B cell (primary cell): ENCODE results near the gene ECE2. TPM values are rescaled to one million over a fixed set of nuclear protein-coding genes. Genes with fewer than 3 reads are reported as not detected.
A peak's percentile ranks its signal among the peaks of the same experiment; 100 is the strongest.

ENCODE experiments used
- ATAC-seq: fragments of 200-7000 bp; cut with Tn5 transposase; one replicate; pipeline ENCODE4 v1.10.0; 2021; ENCODE audit warnings: low read depth, mild to moderate bottlenecking, moderate number of reproducible peaks, moderate library complexity
- CTCF ChIA-PET: fragments of 350-600 bp; sonication (Branson Sonifier 250); formaldehyde crosslinking; loops from one replicate; lab custom pipeline; 2021; ENCODE audit warnings: antibody characterized with exemption, inconsistent platforms; lab: Charles Lee
- POLR2A ChIA-PET: fragments of 350-600 bp; sonication (Branson Sonifier 250); formaldehyde crosslinking; loops from one replicate; lab custom pipeline; 2021; ENCODE audit warnings: antibody characterized with exemption; lab: Charles Lee
- DNase-seq: peaks from one replicate; pipeline ENCODE4 v3.0.0; 2013
- H2AFZ ChIP-seq: 2 replicates; pipeline ENCODE4 v1.6.1; 2012; ENCODE audit warnings: mild to moderate bottlenecking, low read depth, low read length; ENCODE audit not compliant: insufficient read depth, poor library complexity, severe bottlenecking
- H3K27ac ChIP-seq, 2 donors: 1 replicate in 1 of 2; 2 replicates in 1 of 2; pipeline ENCODE4 v1.5.1; 2012 to 2013; ENCODE audit warnings: low read length in 2 of 2, mild to moderate bottlenecking in 2 of 2, moderate library complexity in 1 of 2
- H3K27me3 ChIP-seq, 4 experiments: fragments of 200-600 bp in 1 of 4; sonication (generic) in 1 of 4; replicated peaks in 1 of 4; 1 replicate in 2 of 4; 2 replicates in 2 of 4; pipeline versions ENCODE4 v1.6.1 to v1.7.0; 2013 to 2016; ENCODE audit warnings: low read length in 3 of 4, mild to moderate bottlenecking in 2 of 4, mixed read lengths in 1 of 4, moderate library complexity in 1 of 4; ENCODE audit not compliant: insufficient read depth in 4 of 4, control insufficient read depth in 3 of 4; ENCODE audit errors: control extremely low read depth in 1 of 4
- H3K36me3 ChIP-seq, 2 experiments: replicated peaks in 1 of 2; 1 replicate in 1 of 2; 2 replicates in 1 of 2; pipeline versions ENCODE4 v1.6.1 to v1.7.1; 2013; ENCODE audit warnings: low read length in 1 of 2; ENCODE audit not compliant: insufficient read depth in 2 of 2, control insufficient read depth in 1 of 2; ENCODE audit errors: control extremely low read depth in 1 of 2, extremely low read depth in 1 of 2
- H3K4me1 ChIP-seq, 2 donors: fragments of 200-600 bp in 1 of 2; sonication (generic) in 1 of 2; 1 replicate in 1 of 2; 2 replicates in 1 of 2; pipeline versions ENCODE4 v1.5.1 to v1.6.1; 2013 to 2017; ENCODE audit warnings: low read length in 2 of 2; ENCODE audit not compliant: control insufficient read depth in 2 of 2, insufficient read depth in 2 of 2
- H3K4me2 ChIP-seq: replicated peaks from 2 replicates; pipeline ENCODE3; 2012; ENCODE audit warnings: mild to moderate bottlenecking, low read depth, low read length; ENCODE audit not compliant: poor library complexity, severe bottlenecking
- H3K4me3 ChIP-seq, 5 experiments: fragments of 200-600 bp in 1 of 5; sonication (generic) in 1 of 5; 1 replicate in 3 of 5; 2 replicates in 2 of 5; pipeline versions ENCODE4 v1.5.1 to v1.7.0; 2011 to 2016; ENCODE audit warnings: low read length in 4 of 5, mild to moderate bottlenecking in 4 of 5, low read depth in 2 of 5, control low read depth in 1 of 5, moderate library complexity in 1 of 5; ENCODE audit not compliant: insufficient read depth in 1 of 5; ENCODE audit errors: control extremely low read depth in 1 of 5, extremely low read depth in 1 of 5
- H3K79me2 ChIP-seq: fragments of 200-600 bp; sonication (generic); one replicate; pipeline ENCODE4 v1.6.0; 2016; ENCODE audit warnings: low read length; ENCODE audit not compliant: control insufficient read depth, insufficient read depth
- H3K9ac ChIP-seq: fragments of 200-600 bp; sonication (generic); 2 replicates; pipeline ENCODE4 v1.6.1; 2017; ENCODE audit warnings: mild to moderate bottlenecking, low read length, moderate library complexity
- H3K9me3 ChIP-seq, 3 donors: one replicate each; pipeline versions ENCODE4 v1.6.1 to v1.7.1; 2013; ENCODE audit warnings: low read length in 2 of 3; ENCODE audit not compliant: control insufficient read depth in 2 of 3, insufficient read depth in 1 of 3; ENCODE audit errors: control extremely low read depth in 1 of 3
- H4K20me1 ChIP-seq: 2 replicates; pipeline ENCODE4 v1.6.0; 2012; ENCODE audit warnings: mild to moderate bottlenecking, low read length; ENCODE audit not compliant: insufficient read depth, control insufficient read depth, poor library complexity, severe bottlenecking
- H3K27ac Mint-ChIP-seq: one replicate; pipeline ENCODE4 v1.8.0; 2021; ENCODE audit warnings: mixed read lengths
- H3K27me3 Mint-ChIP-seq: one replicate; pipeline ENCODE4 v1.8.0; 2021; ENCODE audit warnings: mixed read lengths
- H3K4me1 Mint-ChIP-seq: one replicate; pipeline ENCODE4 v1.8.0; 2021; ENCODE audit warnings: mixed read lengths
- H3K4me3 Mint-ChIP-seq: one replicate; pipeline ENCODE4 v1.8.0; 2021; ENCODE audit warnings: mixed read lengths
- H3K9me3 Mint-ChIP-seq: one replicate; pipeline ENCODE4 v1.8.0; 2022; ENCODE audit warnings: mixed read lengths; ENCODE audit not compliant: insufficient read depth
- EZH2 ChIP-seq: IDR thresholded peaks from 2 replicates; pipeline ENCODE4 v1.6.1; 2012; ENCODE audit warnings: borderline replicate concordance, low read depth, mild to moderate bottlenecking, moderate library complexity, low read length; ENCODE audit not compliant: insufficient read depth, poor library complexity, severe bottlenecking
- WGBS: methylation state at CpG from one replicate; pipeline ENCODE4 v1.1.5; 2013; ENCODE audit warnings: missing lambda C conversion rate; ENCODE audit not compliant: insufficient coverage; 5-methylcytosine and 5-hydroxymethylcytosine counted together
- intact Hi-C: fragments of 100-400 bp; cut with micrococcal nuclease; formaldehyde crosslinking; loops from one replicate; pipeline ENCODE4 v1.10.0; 2022
- polyA plus RNA-seq: library from polyadenylated mRNA; depleted of rRNA; stranded (reverse); fragments of >200 nt; gene quantifications from 2 replicates; pipeline ENCODE4 v1.2.3, GENCODE V29; 2012
- total RNA-seq, 2 donors: library from RNA; stranded (reverse); fragments of 120-200 nt in 1 of 2; gene quantifications; 1 replicate in 1 of 2; 2 replicates in 1 of 2; pipeline versions ENCODE4 v1.2.3 to v1.2.4, GENCODE V29; 2013 to 2022
- TF ChIP-seq, protein P1 (sequence below): fragments of 200-600 bp; IDR thresholded peaks from one replicate; pipeline ENCODE4 v1.8.0; 2022; ENCODE audit warnings: antibody characterized with exemption, mild to moderate bottlenecking

ECE2 gene
- total and polyA plus RNA-seq, 2 donors (not counting 1 experiment from before 2014, with no cell fraction given) = not detected

DNA sequence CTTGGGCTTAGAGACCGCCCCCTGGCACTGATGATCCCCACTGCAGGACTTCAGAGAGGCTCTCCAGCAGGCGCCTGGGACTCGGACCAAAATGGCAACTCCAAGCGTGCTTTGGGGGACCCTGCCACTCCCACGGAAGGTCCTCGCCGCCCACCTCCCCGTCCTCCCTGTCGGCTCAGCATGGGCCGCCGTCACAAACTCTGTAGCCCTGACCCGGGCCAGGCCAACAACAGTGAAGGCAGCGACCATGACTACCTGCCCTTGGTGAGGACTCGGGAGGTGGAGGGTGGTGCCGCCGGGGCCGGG is 34.7 kb upstream of the ECE2 start:
- no peak overlapping the region for H3K9ac ChIP-seq
- 81% methylated on average over 17 of the region's 17 CpGs for WGBS
- Mint-ChIP-seq H3K4me1 (no peaks in the 10 kb centered on the region), H3K4me3 (no peak overlapping the region), H3K9me3 (no peaks in the 10 kb centered on the region), H3K27me3 (no peaks in the 10 kb centered on the region), H3K27ac (no peak overlapping the region)
- TF ChIP-seq EZH2 = no peak
- TF ChIP-seq, protein P1, sequence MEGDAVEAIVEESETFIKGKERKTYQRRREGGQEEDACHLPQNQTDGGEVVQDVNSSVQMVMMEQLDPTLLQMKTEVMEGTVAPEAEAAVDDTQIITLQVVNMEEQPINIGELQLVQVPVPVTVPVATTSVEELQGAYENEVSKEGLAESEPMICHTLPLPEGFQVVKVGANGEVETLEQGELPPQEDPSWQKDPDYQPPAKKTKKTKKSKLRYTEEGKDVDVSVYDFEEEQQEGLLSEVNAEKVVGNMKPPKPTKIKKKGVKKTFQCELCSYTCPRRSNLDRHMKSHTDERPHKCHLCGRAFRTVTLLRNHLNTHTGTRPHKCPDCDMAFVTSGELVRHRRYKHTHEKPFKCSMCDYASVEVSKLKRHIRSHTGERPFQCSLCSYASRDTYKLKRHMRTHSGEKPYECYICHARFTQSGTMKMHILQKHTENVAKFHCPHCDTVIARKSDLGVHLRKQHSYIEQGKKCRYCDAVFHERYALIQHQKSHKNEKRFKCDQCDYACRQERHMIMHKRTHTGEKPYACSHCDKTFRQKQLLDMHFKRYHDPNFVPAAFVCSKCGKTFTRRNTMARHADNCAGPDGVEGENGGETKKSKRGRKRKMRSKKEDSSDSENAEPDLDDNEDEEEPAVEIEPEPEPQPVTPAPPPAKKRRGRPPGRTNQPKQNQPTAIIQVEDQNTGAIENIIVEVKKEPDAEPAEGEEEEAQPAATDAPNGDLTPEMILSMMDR = no peak
- peaks cover 0 to 3% (median 0%) of the 10 kb centered on the region in 4 experiments for H3K27me3 ChIP-seq
- no peak overlapping the region for H3K27ac ChIP-seq
- H3K36me3 ChIP-seq = peaks cover 0 to 36% of the 10 kb centered on the region in 2 experiments
- H3K4me3 ChIP-seq = no peak overlapping the region
- H2AFZ ChIP-seq = no peak overlapping the region
- no peaks in the 10 kb centered on the region for H3K4me1 ChIP-seq
- no peaks in the 10 kb centered on the region for H3K79me2 ChIP-seq
- no peak overlapping the region for H3K4me2 ChIP-seq
- POLR2A ChIA-PET = no interaction called here
- no peak for DNase-seq
- peaks cover 16% of the 10 kb centered on the region for H4K20me1 ChIP-seq
- intact Hi-C loops = no loop called here
- no peaks in the 10 kb centered on the region for H3K9me3 ChIP-seq
- ATAC-seq = no peak
- CTCF ChIA-PET = interaction anchor here (0.6 to 3.9 kb wide), 3 partner anchors 9 to 626 kb away, joined by 3 to 22 read pairs (median 4); no protein-coding TSS in a partner anchor

DNA sequence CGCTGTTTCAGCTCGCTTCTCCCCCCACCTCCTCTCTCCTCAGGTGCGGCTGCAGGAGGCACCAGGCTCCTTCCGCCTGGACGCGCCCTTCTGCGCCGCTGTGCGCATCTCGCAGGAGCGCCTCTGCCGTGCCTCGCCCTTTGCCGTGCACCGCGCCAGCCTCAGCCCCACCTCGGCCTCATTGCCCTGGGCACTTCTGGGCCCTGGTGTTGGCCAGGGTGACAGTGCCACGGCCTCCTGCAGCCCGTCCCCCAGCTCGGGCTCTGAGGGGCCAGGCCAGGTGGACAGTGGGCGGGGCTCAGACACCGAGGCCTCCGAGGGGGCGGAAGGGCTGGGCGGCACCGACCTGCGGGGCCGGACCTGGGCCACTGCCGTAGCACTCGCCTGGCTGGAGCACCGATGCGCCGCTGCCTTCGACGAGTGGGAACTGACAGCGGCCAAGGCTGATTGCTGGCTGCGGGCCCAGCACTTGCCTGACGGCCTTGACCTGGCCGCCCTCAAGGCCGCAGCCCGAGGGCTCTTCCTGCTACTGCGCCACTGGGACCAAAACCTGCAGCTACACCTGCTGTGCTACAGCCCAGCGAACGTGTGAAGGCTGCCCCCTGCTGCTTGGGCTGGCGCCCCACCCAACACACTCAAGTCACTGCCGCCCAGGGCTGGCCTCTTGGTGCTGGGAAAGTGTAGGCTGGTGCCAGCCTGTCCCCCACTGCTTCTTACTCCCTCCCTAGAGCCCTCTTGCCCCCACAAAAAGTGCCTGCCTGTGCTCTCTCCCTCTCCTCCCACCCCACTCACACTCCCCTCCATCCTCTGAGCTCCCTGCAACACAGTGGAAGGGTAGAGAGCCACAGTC is 34.1 kb upstream of the ECE2 start:
- 75% methylated on average over 42 of the region's 46 CpGs for WGBS
- peak; percentile 33 for DNase-seq
- no peak overlapping the region for H3K4me2 ChIP-seq

More for the DNA sequence above, 34.1 kb upstream of the ECE2 start:
- Histone ChIP-seq H2AFZ (no peak overlapping the region), H3K9me3 (no peaks in the 10 kb centered on the region), H3K4me1 (no peaks in the 10 kb centered on the region), H4K20me1 (peaks cover 19% of the 10 kb centered on the region), H3K27ac (no peak overlapping the region), H3K79me2 (no peaks in the 10 kb centered on the region), H3K36me3 (peaks cover 0 to 36% of the 10 kb centered on the region in 2 experiments), H3K9ac (no peak overlapping the region), H3K4me3 (no peak overlapping the region), H3K27me3 (peaks cover 0 to 3% (median 0%) of the 10 kb centered on the region in 4 experiments)
- no peak for TF ChIP-seq EZH2
- TF ChIP-seq, protein P1 = peak; percentile 10
- H3K27me3 Mint-ChIP-seq = no peaks in the 10 kb centered on the region
- ATAC-seq = peak; percentile 57
- H3K9me3 Mint-ChIP-seq = no peaks in the 10 kb centered on the region
- CTCF ChIA-PET = interaction anchor here (1.3 to 3.9 kb wide), 5 partner anchors 10 to 96 kb away, joined by 3 to 22 read pairs (median 5); no protein-coding TSS in a partner anchor
- intact Hi-C loops = no loop called here
- H3K27ac Mint-ChIP-seq = no peak overlapping the region
- POLR2A ChIA-PET = no interaction called here
- no peak overlapping the region for H3K4me3 Mint-ChIP-seq
- H3K4me1 Mint-ChIP-seq = no peaks in the 10 kb centered on the region
